AG04450 (cell line): ENCODE measurements around the gene LOXL3. TPM values are rescaled to one million over a fixed set of nuclear protein-coding genes. Genes with fewer than 3 reads are reported as not detected.

Source experiments
- CTCF ChIA-PET: fragments of 300-600, 350-600 bp; formaldehyde crosslinking; extraction: SDS; loops from one replicate; lab custom pipeline; 2022; ENCODE audit warnings: antibody characterized with exemption, inconsistent platforms; lab: Charles Lee
- POLR2A ChIA-PET: fragments of 350-600 bp; formaldehyde crosslinking; extraction: SDS; loops from one replicate; lab custom pipeline; 2021; ENCODE audit warnings: antibody characterized with exemption, inconsistent platforms; lab: Yijun Ruan, JAX
- DNase-seq: peaks from one replicate; pipeline ENCODE4 v3.0.0-alpha.2; 2011; ENCODE audit warnings: low read depth, low spot score
- H3K27ac ChIP-seq: one replicate; pipeline ENCODE4 v1.5.1; 2012; ENCODE audit warnings: low read depth, low read length, control low read depth
- H3K27me3 ChIP-seq: one replicate; pipeline ENCODE4 v1.6.0; 2012; ENCODE audit warnings: low read length; ENCODE audit not compliant: control insufficient read depth, insufficient read depth
- H3K4me3 ChIP-seq: 2 replicates; pipeline ENCODE4 v1.5.1; 2011; ENCODE audit warnings: mild to moderate bottlenecking, low read depth, low read length, control low read depth
- H3K9me3 ChIP-seq: 2 replicates; pipeline ENCODE4 v1.5.1; 2012; ENCODE audit warnings: low read length; ENCODE audit not compliant: control insufficient read depth, insufficient read depth
- polyA plus RNA-seq: library from polyadenylated mRNA; depleted of rRNA; stranded (reverse); fragments of >200 nt; gene quantifications from 2 replicates; pipeline ENCODE4 v1.2.3, GENCODE V29; 2011
- TF ChIP-seq, protein P1 (sequence below): IDR thresholded peaks from 2 replicates; pipeline ENCODE4 v1.5.1; 2011; ENCODE audit warnings: low read depth, low read length, control low read depth, inconsistent platforms

Gene LOXL3
- polyA plus RNA-seq, 1 experiment = 41.1 TPM

DNA sequence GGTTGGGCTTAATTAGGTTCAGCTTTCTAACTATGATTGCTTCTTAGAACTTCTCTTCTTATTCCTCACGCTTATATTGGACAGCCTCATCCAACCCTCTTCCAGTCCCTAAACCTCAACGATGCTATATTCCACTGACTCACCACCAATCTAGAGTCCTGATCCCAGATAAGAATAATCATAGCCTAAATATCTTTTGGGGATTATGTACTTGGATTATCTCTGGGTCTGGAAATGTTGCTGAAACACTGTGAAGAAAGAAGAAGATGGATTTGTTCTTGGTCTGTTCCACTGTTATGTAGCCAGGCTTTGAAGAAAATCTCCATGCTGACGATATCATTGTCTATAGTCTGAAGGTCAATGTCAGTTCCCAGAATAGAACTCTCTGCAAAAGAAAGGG lies 27.7 kb upstream of the LOXL3 start:
- Histone ChIP-seq H3K27me3 (no peaks in the 10 kb centered on the region), H3K9me3 (no peaks in the 10 kb centered on the region), H3K4me3 (no peak overlapping the region), H3K27ac (no peak overlapping the region)
- CTCF ChIA-PET = no interaction called here
- POLR2A ChIA-PET = no interaction called here
- DNase-seq = no peak
- TF ChIP-seq, protein P1, sequence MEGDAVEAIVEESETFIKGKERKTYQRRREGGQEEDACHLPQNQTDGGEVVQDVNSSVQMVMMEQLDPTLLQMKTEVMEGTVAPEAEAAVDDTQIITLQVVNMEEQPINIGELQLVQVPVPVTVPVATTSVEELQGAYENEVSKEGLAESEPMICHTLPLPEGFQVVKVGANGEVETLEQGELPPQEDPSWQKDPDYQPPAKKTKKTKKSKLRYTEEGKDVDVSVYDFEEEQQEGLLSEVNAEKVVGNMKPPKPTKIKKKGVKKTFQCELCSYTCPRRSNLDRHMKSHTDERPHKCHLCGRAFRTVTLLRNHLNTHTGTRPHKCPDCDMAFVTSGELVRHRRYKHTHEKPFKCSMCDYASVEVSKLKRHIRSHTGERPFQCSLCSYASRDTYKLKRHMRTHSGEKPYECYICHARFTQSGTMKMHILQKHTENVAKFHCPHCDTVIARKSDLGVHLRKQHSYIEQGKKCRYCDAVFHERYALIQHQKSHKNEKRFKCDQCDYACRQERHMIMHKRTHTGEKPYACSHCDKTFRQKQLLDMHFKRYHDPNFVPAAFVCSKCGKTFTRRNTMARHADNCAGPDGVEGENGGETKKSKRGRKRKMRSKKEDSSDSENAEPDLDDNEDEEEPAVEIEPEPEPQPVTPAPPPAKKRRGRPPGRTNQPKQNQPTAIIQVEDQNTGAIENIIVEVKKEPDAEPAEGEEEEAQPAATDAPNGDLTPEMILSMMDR = no peak

DNA sequence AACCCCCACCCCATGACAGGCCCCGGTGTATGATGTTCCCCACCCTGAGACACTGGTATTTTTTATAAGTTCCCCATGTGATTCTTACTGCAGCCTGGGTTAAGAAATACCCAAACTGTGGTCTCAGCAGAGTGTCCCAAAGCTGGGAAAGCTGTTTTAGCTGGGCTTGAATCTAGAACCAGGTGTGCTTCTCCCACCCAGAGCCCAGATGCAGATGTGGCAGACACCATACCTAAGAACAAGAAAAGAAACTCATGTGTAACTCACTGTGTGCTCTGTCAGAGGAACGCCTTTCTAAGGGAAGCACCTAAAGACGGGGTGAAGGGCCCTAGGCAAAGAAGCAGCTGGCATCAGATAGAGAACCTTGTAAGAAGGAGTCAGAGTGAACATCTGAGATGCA lies 24.7 kb upstream of the LOXL3 start:
- TF ChIP-seq, protein P1 = no peak
- CTCF ChIA-PET = interaction anchor here (0.5 to 0.8 kb wide), 2 partner anchors 186 to 187 kb away, joined by 3 read pairs; no protein-coding TSS in a partner anchor
- POLR2A ChIA-PET = no interaction called here
- H3K4me3 ChIP-seq = no peak overlapping the region
- H3K27ac ChIP-seq = no peak overlapping the region
- H3K27me3 ChIP-seq = no peaks in the 10 kb centered on the region
- no peaks in the 10 kb centered on the region for H3K9me3 ChIP-seq
- no peak for DNase-seq

DNA sequence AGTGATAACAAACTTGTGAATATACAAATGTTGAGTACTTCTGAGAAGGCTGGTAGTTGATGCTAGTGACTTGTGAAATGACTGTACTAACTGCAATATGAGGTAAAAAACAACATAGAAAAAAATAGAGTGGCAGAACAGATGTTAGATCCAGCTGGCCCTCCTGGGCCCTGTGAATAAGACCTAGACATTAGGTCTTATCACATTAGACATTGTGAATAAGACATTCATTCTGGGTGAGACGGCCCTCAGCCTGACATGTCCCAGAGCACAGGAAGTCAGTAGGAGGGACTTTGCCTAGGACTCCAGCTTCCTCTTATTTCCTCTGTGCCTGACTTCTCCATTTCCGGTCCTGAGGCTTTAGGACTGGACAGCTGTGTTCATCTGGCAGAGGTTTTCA lies 23.7 kb upstream of the LOXL3 start:
- Histone ChIP-seq H3K27ac (no peak overlapping the region), H3K4me3 (no peak overlapping the region), H3K9me3 (no peaks in the 10 kb centered on the region), H3K27me3 (no peaks in the 10 kb centered on the region)
- no peak for DNase-seq
- ChIA-PET CTCF (interaction anchor here (0.8 to 4.1 kb wide), 4 partner anchors 9 to 76 kb away, joined by 3 to 27 read pairs (median 6); no protein-coding TSS in a partner anchor), POLR2A (interaction anchor here (1.1 to 2.0 kb wide), 4 partner anchors 10 to 120 kb away, joined by 3 to 8 read pairs (median 6); partner anchors contain the start of gene LOXL3)
- TF ChIP-seq, protein P1 = no peak

DNA sequence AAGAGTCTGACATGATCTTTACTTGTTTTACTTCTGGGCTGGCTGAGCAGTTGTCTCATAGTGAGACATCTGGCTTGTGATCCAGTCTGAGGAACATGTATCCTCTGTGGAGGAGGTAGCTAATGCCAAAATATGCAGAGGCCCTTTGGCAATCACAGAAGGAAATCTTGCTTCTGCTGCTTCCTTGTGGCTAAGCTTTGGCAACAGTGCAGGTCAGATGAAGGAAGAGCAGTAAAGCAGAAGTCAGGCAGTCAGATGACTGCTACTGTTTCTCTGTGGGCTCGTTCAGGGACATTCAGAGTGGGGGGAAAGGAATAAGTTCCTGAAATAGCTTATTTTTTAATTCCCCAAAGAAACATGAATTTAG lies 23.1 kb upstream of the LOXL3 start:
- peak; percentile 70 for DNase-seq
- CTCF ChIA-PET = interaction anchor here (0.6 to 4.1 kb wide), 7 partner anchors 9 to 242 kb away, joined by 3 to 27 read pairs (median 5); no protein-coding TSS in a partner anchor
- Histone ChIP-seq H3K9me3 (no peaks in the 10 kb centered on the region), H3K27ac (peak overlapping the region; percentile 83), H3K27me3 (no peaks in the 10 kb centered on the region), H3K4me3 (no peak overlapping the region)
- TF ChIP-seq, protein P1 = peak; percentile 33
- POLR2A ChIA-PET = interaction anchor here (0.9 to 2.0 kb wide), 5 partner anchors 10 to 119 kb away, joined by 3 to 8 read pairs (median 5); partner anchors contain the start of genes LOXL3 and MOGS

DNA sequence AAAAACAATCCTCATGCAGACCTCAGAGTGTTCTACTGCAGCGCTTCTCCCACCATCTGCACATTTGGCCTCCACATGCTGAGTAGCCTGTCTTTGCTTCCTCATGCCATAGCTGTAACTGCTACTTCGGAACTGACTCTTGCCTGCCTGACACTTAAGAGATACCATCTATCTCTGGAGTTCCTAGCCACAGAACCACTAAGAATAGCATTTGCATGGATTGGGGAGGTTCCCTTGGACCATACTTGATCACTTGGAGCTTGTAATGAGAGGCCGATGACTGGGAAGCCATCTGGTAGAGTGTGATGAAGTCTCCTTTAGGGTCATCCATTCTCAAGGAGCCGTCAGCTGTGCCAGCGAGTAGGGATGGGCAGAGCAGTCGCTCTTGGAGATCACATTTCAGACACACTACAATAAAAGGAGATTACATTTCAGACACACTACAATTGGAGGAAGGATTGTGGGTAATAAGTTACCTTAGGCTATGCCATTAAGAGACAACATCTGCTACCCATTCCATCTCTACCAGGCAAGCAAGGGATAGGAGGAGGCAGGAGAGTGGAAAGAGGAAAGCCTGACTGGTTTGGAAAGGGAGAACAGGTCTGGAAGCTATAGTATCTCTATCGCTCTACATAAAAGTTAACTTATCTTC lies 22.6 kb upstream of the LOXL3 start:
- ChIA-PET CTCF (interaction anchor here (0.6 to 4.1 kb wide), 6 partner anchors 9 to 241 kb away, joined by 3 to 27 read pairs (median 6); no protein-coding TSS in a partner anchor), POLR2A (interaction anchor here (0.9 to 2.0 kb wide), 4 partner anchors 9 to 111 kb away, joined by 3 to 8 read pairs (median 6); partner anchors contain the start of genes LOXL3 and MOGS)
- Histone ChIP-seq H3K9me3 (no peaks in the 10 kb centered on the region), H3K27ac (peak overlapping the region; percentile 83), H3K4me3 (no peak overlapping the region), H3K27me3 (no peaks in the 10 kb centered on the region)
- TF ChIP-seq, protein P1 = no peak
- DNase-seq = peak; percentile 71
